Stimulated activated naive CD4-positive, alpha-beta T cell treated with Interleukin-2 at 50 U/mL for 16 hours (primary cell): Measurements from ENCODE around the gene TAMALIN.
A peak's percentile ranks its signal among the peaks of the same experiment; 100 is the strongest.

ENCODE experiments used
- DNase-seq: peaks from one replicate; lab custom pipeline; 2025; lab: John Stamatoyannopoulos, UW

Gene TAMALIN

DNA sequence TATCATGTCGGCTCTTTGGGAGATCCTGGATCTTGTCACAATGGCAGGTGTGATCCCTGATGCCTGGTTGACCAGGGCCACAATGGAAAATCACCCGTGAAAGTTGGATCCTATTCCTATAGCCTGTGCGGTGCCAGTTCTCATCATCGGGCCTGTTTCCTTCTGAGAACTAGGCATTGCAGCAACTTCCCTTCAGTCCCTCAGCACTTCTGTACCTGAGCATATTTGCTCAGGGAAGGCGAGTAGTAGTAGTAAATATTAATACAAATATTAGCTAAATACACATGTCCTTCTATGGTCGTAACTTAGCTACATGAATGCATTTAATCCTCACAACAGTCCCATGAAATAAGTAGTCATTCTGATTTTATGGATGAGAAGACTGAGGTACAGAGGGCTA is 22.1 kb upstream of the TAMALIN start:
- no peak for DNase-seq

DNA sequence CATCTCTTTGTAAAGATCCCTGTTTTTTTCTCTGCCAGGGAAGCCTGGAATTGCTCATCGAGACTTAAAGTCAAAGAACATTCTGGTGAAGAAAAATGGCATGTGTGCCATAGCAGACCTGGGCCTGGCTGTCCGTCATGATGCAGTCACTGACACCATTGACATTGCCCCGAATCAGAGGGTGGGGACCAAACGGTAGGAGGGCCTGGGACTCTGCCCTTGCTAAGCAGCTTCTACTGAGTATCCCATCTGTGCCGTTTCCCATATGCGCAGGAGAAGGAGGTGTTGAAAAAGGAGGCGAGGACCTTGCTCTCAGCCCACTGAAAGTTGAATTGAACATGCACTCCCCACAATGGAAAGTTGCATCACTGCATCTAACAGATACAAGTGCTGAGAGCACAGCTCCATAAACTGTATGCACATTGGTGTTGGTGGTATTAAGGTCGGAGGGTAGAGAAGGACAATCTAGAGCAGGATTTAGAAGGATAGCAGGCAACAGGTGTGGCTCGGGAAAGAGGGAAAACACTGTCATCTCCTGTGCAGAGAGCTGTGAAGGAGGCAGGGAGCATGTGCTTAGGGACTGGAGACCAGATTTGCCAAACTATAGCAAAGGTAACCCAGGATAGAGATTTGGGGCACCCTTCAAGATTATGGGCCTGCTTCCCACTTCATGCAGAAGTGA is 21.5 kb upstream of the TAMALIN start:
- DNase-seq = no peak

DNA sequence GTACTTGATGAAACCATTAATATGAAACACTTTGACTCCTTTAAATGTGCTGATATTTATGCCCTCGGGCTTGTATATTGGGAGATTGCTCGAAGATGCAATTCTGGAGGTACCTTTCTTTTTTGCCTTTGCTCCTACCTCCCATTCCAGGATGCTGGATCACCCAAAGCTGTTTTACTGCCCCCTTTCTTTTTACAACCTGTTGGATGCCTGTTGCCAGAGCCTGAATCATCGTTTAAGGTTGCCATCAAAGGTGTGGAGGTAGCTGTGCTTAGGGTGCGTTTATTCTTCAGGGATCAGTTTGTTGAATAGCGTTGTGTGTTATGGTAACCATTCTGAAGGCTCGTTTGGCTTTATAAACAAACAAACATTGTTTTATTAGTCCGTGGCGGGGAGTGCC is 19.9 kb upstream of the TAMALIN start:
- no peak for DNase-seq

DNA sequence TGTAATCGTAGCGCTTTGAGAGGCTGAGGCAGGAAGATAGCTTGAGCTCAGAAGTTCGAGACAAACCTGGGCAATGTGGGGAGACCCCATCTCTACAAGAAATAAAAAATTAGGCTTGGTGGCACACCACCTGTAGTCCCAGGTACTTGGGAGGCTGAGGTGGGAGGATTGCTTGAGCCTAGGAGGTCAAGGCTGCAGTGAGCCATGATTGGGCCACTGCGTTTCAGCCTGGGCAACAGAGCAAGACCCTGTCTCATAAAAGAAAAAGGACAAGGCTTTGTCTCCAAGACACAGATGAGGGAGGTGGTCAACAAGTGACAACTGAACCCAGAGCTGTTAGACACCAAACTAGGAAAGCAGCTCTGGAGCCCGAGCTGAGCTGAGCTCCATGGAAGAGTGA is 14.5 kb upstream of the TAMALIN start:
- no peak for DNase-seq

DNA sequence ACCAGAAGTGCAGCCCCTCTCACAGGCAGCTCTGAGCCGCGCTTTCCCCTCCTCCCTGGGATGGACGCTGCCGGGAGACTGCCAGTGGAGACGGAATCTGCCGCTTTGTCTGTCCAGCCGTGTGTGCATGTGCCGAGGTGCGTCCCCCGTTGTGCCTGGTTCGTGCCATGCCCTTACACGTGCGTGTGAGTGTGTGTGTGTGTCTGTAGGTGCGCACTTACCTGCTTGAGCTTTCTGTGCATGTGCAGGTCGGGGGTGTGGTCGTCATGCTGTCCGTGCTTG is 12.3 kb upstream of the TAMALIN start:
- no peak for DNase-seq

DNA sequence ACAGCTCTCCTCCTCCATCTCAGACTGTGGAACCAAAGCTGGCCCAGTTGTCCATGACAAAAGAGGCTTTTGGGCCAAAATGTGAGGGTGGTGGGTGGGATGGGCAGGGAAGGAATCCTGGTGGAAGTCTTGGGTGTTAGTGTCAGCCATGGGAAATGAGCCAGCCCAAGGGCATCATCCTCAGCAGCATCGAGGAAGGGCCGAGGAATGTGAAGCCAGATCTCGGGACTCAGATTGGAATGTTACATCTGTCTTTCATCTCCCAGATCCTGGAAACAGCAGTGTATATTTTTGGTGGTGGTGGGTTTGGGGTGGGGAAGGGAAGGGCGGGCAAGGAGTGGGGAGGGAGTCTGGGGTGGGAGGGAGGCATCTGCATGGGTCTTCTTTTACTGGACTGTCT is 11.8 kb upstream of the TAMALIN start:
- no peak for DNase-seq

DNA sequence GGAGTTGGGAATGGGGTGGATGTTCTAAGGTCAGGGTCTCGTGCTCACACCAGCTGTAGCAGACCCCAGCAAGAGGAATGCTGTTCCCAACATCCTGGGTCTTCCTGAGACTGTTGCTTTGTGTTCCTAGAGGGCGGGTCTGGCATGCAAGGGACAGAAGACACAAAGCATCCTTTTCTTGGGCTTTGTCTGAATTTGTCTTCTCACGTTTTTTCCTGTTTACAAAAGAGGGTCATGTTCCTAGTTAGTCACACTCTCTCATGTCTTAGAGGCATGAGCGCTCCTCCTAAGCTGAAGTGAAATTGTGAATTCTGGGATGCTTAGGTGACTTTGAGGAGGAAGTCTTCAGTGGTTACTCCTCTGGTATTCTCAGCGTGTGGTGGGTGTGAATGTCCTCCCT is 9.6 kb upstream of the TAMALIN start:
- no peak for DNase-seq

DNA sequence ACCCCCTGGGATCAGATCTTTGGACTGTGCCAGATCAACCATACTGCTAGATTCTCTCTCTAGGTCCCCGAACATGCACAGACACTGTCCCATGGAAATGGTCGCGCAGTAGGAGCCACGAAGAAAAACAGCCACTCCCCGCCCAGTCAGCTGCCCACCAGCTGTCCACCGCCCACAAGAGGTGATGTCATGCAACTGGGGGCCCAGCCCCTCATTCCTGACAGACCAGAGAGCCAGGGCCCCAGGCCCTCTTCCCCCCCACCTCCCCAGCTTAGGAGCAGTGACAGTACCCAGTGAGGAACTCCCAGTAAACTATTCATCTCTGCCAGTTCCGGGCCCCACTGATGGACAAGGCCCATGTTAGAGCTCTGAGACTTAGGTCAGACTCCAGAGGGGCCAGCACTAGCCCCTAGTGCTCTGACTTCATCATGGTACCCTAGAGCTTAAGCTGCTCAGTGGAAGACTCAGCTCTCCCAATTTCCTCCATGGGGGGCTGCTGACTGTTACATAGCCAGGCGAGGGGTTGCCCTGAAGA is 3.7 kb upstream of the TAMALIN start:
- DNase-seq = no peak

DNA sequence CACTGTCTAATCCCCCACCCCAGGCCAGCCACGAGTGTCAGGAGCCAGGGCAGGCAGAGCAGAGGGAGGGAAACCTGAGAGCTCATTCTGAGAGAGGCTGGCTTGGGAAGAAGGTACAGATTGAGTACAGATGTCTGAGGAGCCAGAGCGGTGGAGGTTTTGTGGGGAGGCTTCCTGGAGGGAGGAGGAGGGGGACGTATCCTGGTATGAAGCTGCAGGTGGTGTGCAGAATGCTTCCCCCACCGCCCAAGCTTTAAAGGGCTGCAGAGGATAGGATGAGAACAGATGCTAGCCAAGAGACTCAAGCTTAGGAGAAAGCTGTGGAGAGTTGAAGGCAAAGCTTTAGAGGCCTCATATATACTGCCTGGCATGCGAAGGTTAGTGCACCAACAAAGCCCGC is 3.2 kb upstream of the TAMALIN start:
- no peak for DNase-seq

DNA sequence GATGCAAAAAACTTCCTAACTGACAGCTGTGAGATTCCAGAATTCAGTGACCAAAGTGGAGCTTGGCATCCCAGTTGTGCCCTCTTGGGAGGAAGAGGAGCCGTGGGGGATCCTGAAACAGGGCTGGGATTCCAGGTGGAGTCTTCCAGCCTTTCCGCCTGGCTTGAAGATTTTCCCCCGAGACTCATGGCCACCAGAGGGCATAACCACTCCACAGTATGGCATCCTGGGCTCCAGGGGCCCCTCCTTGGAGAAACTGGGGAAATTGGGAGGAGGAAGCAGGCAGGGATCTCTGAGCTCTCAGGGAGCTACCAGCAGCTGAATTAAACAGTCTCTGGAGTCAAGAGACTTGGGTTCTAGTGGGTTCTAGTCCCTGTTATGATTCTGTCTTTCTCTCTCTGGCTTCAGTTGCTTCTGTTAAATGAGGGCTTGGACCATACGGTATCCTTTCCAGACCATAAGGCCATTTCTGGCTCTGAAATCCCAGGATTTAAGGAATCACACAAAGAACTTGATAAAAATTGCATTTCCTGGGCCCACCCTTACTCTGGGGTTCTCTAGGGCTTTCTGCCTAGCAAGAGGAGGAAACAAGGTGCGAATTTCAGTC is 2.6 kb upstream of the TAMALIN start:
- DNase-seq = no peak

DNA sequence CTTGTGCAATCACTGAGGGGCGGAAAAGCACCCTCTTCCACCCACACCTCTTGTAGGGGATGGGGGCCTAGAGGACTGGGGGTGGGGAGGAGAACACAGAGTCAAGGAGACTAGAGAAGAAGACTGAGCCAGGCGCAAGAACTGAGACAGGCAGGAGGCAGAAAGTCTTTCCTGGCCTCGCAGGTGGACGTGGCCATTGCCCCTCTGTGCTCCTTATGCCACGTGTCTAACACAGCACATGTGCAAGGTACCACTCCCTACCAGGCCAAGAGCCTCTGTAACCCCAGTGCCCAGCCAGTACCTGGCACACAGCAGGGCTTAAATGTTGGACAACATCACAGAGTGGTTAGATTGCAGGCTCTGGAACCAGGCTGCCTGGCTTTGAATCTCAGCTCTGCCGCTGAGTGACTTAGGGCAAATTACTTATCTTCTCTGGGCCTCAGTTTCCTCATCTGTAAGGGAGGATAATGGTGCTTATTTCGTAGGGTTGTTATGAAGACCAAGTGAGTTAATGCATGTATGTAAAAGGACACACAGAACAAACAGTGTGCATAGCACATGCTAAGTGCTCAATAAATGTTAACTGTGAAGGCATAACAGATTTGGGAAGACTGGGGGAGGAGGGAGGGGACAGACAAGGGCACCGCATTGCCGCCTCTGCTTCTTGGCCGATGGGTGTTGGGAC is 1.4 kb upstream of the TAMALIN start:
- no peak for DNase-seq

DNA sequence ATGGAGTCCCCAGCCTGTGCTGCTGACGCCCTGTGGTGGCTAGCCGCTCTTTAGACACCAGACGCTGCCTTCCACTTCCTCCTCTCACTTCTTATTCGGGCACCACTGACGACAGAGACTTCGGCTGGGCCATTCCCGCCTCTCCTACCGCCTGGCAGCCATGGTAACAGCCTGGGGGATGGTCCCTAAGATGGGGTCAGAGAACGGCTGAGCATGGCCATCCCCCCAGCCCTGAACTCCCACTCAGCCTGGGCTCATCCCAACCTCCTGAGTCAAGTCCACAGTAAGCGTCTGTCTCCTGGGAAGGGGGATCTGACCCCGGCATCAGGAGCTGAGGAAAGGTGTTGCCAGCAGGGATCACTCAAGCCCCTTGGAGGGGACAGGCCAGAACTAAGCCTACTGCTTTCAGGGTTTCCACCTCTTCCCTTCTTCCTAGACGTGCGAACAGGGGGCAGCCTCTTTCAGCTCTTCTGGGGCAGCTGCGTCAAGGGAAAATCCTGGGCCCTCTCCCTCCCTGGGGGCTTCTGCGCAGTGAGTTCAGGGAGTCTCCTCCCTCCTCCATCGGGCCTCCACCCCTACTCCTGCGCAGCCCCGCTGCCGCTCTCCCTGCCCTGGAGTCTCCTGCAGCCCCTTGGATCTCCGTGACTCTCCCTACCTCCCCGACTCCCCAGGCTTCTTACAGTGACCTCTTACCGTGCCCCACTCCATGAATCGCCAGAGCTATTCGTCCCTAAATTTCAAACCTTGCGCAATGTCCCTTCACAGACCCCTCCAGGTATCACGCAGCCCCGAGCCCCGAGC is 643 bp upstream of the TAMALIN start:
- DNase-seq = no peak

DNA sequence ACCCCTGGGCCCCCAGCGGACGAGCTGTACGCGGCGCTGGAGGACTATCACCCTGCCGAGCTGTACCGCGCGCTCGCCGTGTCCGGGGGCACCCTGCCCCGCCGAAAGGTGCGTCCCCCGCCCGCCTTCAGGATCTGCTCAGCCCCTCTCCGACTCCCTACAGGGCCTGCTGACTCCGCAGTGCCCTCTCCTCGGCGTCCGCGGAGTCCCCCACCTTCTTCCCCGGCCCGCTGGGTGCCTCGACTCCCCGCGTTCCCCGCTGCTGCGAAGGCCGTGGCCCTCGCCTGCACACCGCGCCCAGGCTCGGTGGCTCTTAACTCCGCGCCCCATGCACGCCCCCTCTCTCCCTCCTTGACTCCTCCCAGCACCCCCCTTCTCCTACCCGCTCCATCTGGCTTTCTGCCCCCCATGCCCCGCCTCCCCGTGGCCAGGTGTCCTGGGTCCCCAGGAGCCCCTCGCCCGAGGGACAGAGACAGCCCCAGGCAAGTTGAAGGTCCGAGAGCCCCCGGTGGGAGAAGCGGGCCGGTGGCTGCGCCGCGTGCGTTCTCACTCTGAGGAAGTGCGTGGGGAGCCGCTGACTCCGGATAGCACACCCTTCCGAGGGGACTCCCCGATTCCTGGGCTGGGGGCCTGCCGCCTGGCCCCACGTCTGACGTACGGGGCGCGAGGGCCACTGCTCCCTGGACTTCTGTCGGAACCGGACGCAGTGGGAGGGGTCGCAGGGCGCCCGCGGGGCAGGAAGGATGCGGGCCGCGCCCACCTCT is 594 bp downstream of the TAMALIN start:
- peak; percentile 44 for DNase-seq

DNA sequence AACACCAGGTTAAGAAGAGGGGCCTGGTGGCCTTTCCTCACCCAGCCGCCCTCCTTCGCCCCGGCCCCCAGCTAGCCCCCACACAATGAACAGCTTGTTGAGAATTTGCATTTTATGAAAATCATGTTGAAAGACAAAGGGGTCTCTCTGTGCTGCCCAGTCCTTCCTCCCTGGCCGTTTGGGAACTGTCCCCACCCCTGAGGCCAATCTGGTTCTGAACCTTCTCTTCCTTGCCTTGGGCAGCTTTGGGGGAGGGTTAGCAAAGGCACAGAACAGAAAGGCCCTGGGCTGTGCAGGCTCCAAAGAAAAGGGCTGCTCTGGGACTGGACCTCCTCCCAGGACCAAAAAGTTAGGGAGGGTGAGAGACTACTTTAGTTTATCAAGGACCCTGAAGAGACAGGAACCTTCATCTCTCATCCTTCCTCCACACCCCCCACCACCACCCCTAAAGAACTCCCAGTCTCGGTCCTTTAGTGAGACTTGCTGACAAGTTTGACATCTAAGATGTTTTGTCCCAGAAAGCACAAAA is 1.3 kb downstream of the TAMALIN start:
- DNase-seq = no peak

DNA sequence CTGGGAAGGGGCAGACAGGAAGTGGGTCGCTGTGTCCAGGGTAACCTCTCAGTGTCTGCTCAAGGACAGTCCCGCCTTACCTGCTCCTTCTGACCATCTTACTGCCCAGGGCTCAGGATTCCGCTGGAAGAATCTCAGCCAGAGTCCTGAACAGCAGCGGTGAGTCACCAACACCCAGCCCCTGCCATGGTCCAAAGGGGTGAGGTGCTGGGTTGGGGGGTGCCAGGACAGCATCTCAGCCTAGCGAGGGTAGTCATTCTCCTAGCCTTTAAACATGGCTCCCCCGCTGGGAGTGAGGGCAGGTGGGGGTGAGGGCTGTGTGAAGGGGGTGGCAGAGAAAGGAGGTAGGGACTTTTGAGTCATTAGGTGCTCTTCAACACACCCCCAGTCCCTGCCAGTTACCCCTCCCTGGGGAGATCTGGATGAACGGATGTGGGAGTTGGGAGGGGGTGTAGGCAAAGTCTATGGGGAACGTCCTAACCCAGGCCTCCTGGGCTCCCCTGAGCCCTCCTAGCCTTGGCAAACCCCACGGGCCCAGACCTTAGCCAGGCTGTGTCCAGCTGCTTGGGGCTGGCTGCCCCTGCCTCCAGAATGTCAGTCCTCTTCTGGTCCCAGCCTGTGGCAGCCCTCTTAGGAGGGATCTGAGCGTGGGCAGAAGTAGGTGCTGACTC is 2.5 kb downstream of the TAMALIN start:
- no peak for DNase-seq

DNA sequence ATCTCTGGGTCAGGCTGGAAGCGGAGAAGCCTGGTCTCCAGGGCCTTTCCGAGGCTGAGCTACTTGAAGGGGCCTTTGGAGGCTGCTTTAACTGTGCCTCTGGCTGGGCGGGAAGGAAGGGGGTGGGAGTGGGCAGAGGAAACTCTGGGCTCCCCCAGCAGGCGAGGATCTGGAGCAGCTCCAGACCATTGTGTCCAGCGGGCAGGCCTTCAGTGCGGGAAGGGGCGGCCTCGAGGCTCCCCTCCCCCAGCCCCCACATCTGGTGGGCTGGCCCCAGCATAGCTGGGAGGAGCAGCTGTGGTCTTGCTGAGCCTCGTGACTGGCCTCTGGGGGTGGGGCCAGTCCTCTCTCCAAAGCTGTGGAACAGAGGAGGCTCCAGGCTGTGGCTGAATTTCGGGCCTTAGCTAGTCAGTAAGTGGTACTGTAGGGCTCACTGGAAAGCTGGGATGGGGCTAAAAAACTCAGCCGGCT is 3.4 kb downstream of the TAMALIN start:
- no peak for DNase-seq

DNA sequence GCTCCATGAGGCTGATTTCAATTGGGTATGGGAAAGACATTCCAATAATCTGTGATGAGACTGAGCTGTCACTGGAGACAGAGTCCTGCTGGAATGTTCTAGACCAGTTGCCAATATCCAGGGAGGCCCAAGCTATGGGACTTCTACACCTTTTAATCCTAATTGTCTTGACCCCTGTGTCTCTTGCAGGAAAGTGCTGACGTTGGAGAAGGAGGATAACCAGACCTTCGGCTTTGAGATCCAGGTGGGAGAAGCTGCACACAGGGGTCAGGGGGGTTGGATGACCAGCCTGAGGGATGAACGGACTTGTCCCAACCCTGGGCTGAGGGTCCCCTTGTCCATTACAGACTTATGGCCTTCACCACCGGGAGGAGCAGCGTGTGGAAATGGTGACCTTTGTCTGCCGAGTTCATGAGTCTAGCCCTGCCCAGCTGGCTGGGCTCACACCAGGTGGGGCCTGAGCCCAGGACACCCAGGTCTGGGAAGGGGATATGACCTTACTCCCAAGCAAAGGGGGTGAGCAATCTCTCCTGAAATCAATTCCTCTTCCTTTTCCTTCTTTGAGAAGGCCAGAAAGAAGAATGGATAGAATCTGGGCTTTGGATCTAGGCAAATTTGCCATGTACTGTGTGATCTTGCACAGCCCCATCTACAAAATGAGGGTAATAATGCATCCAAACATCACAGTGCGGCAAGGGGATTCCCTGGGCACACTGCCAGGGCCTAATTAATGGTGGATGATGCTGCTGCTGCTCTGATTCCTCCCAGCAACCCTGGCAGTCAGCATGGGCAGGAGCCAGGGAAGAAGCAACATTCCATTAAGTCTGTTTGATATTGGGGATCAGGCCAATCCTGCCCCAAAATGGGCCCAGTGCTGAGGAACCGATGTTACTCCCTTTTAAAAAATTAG is 4.2 kb downstream of the TAMALIN start:
- DNase-seq = no peak

DNA sequence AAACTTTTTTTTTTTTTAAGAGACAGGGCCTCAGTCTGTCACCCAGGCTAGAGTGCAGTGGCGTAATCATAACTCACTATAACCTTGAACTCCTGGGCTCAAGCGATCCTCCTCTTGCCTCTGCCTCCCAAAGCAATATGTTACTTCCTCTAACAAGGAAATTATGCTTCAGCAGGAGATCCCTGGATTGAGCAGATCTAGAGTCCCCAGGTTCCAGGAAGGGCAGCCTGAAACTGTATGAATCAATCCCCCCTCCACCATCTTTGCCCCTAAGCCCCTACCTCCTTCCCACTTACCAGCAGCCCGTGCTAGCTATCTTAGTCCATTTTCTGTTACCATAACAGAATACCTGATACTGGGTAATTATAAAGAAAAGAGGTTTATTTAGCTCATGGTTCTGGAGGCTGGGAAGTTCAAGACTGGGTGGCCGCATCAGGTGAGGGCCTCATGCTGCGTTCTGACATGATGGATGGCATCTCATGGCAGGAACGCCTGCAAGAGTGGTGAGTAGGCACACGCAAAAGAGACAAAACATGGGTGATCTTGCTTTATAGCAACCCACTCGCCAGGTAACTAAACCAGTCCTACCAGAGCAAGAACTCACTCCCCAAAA is 5.0 kb downstream of the TAMALIN start:
- no peak for DNase-seq

DNA sequence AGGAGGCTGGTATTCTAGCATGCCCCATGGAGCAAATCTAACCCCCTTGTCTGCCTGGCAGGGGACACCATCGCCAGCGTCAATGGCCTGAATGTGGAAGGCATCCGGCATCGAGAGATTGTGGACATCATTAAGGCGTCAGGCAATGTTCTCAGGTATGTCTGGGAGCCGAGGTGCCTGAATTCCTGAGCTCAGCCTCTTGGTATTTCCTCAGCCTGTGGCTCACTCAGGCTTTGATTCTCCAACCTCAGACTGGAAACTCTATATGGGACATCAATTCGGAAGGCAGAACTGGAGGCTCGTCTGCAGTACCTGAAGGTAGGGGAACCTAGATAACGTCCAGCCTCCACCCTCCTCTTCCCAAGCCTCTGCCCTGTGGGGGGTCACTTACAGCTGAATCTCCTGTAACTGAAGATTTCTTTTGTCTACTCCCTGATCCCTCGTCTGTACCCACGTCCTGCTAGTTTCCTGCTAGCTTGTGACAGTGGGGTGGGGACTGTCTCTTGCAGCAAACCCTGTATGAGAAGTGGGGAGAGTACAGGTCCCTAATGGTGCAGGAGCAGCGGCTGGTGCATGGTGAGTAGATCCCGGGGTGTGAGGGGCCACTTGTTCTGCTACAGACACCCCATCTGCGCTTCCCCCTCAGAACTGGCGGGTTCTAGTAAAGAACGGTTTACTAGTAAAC is 7.0 kb downstream of the TAMALIN start:
- no peak for DNase-seq
